Vagina (tissue), 2 donors: ENCODE measurements around the gene PCYOX1L.

ENCODE experiments used
- POLR2AphosphoS5 ChIP-seq, 2 donors: sonication (generic); formaldehyde crosslinking; IDR thresholded peaks; one replicate each; pipeline ENCODE4 v1.9.0; 2017; ENCODE audit warnings: antibody characterized with exemption in 2 of 2, mild to moderate bottlenecking in 2 of 2, low read depth in 1 of 2; ENCODE audit not compliant: insufficient read depth in 1 of 2
- TF ChIP-seq, protein P1 (sequence below), 3 experiments: fragments of 450-650 bp in 2 of 3; fragments of 200-600 bp in 1 of 3; sonication (generic) in 1 of 3; IDR thresholded peaks; one replicate each; pipeline ENCODE4 v1.5.1; 2017 to 2019; ENCODE audit warnings: antibody characterized with exemption in 3 of 3, mild to moderate bottlenecking in 2 of 3, moderate library complexity in 2 of 3

GRCh38 chr5:149338364-149338763 is 19.5 kb upstream of the PCYOX1L start:
- TF ChIP-seq, protein P1, sequence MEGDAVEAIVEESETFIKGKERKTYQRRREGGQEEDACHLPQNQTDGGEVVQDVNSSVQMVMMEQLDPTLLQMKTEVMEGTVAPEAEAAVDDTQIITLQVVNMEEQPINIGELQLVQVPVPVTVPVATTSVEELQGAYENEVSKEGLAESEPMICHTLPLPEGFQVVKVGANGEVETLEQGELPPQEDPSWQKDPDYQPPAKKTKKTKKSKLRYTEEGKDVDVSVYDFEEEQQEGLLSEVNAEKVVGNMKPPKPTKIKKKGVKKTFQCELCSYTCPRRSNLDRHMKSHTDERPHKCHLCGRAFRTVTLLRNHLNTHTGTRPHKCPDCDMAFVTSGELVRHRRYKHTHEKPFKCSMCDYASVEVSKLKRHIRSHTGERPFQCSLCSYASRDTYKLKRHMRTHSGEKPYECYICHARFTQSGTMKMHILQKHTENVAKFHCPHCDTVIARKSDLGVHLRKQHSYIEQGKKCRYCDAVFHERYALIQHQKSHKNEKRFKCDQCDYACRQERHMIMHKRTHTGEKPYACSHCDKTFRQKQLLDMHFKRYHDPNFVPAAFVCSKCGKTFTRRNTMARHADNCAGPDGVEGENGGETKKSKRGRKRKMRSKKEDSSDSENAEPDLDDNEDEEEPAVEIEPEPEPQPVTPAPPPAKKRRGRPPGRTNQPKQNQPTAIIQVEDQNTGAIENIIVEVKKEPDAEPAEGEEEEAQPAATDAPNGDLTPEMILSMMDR (IDR thresholded peaks at IDR 0.05), result no peak
- no peak for TF ChIP-seq POLR2AphosphoS5 (IDR thresholded peaks at IDR 0.05; ENCODE audit: insufficient read depth in 1 of 2, low read depth in 1 of 2)
